ENCODE measurements around the gene PPP1R13B. TPM values are rescaled to one million over a fixed set of nuclear protein-coding genes. Genes with fewer than 3 reads are reported as not detected.
"Not testable (repeated sequence)": the region's sequence is repeated elsewhere in the genome, so short reads cannot be mapped to it uniquely, and the experiment has no call there.

Gene PPP1R13B
- total RNA-seq, 1 donor from 2014 or later = 16.2 TPM

GRCh38 chr14:103694572-103695026 is 152.8 kb downstream of the PPP1R13B start:
- peaks cover 46% of the 10 kb centered on the region for H3K36me3 Mint-ChIP-seq (ENCODE audit: low read depth)
- TF ChIP-seq CTCF (IDR thresholded peaks at IDR 0.05) = no peak
- CTCF ChIA-PET = no interaction called here
- no peak overlapping the region for H3K27ac Mint-ChIP-seq
- intact Hi-C loops (cut with micrococcal nuclease) = loop anchor here (5.0 kb wide), 1 partner anchor 67 kb away; the partner anchor contains the start of gene KLC1
- DNase-seq (no peak), ATAC-seq (ENCODE audit: low read depth) (no peak)
- H3K27me3 Mint-ChIP-seq = no peaks in the 10 kb centered on the region
- peaks cover 68% of the 10 kb centered on the region for H3K4me1 Mint-ChIP-seq
- no peak overlapping the region for H3K4me3 Mint-ChIP-seq
- H3K9me3 Mint-ChIP-seq = no peaks in the 10 kb centered on the region
- POLR2A ChIA-PET = interaction anchor here (0.7 kb wide), 1 partner anchor 7 kb away, joined by 5 read pairs; no protein-coding TSS in a partner anchor

GRCh38 chr14:103693515-103693914 is 153.9 kb downstream of the PPP1R13B start:
- ATAC-seq (ENCODE audit: low read depth) = no peak
- H3K4me1 Mint-ChIP-seq = peaks cover 70% of the 10 kb centered on the region
- DNase-seq = no peak
- H3K27me3 Mint-ChIP-seq = no peaks in the 10 kb centered on the region
- peaks cover 52% of the 10 kb centered on the region for H3K36me3 Mint-ChIP-seq (ENCODE audit: low read depth)
- intact Hi-C loops (cut with micrococcal nuclease) = loop anchor here (5.0 kb wide), 1 partner anchor 66 kb away; the partner anchor contains the start of gene KLC1
- ChIA-PET CTCF (interaction anchor here (1.2 kb wide), 1 partner anchor 14 kb away, joined by 3 read pairs; no protein-coding TSS in a partner anchor), POLR2A (interaction anchor here (0.6 kb wide), 1 partner anchor 8 kb away, joined by 3 read pairs; no protein-coding TSS in a partner anchor)
- no peak overlapping the region for H3K4me3 Mint-ChIP-seq
- H3K9me3 Mint-ChIP-seq = no peaks in the 10 kb centered on the region
- H3K27ac Mint-ChIP-seq = peak overlapping the region; percentile 50
- TF ChIP-seq CTCF (IDR thresholded peaks at IDR 0.05) = no peak

- Mint-ChIP-seq H3K27ac (peak overlapping the region; percentile 50), H3K36me3 (ENCODE audit: low read depth) (peaks cover 53% of the 10 kb centered on the region), H3K4me3 (no peak overlapping the region), H3K9me3 (no peaks in the 10 kb centered on the region), H3K4me1 (peaks cover 66% of the 10 kb centered on the region), H3K27me3 (no peaks in the 10 kb centered on the region)
- DNase-seq = no peak
- POLR2A ChIA-PET = interaction anchor here (0.6 to 0.8 kb wide), 2 partner anchors 9 to 163 kb away, joined by 3 read pairs; no protein-coding TSS in a partner anchor
- intact Hi-C loops (cut with micrococcal nuclease) = loop anchor here (5.0 kb wide), 1 partner anchor 66 kb away; the partner anchor contains the start of gene KLC1
- CTCF ChIA-PET = interaction anchor here (1.2 kb wide), 1 partner anchor 13 kb away, joined by 3 read pairs; no protein-coding TSS in a partner anchor
- no peak for TF ChIP-seq CTCF (IDR thresholded peaks at IDR 0.05)
- ATAC-seq (ENCODE audit: low read depth) = no peak
Observed at GRCh38 chr14:103692871-103693270, 154.5 kb downstream of the PPP1R13B start.

GRCh38 chr14:103692159-103692558 is 155.2 kb downstream of the PPP1R13B start:
- peaks cover 63% of the 10 kb centered on the region for H3K4me1 Mint-ChIP-seq
- H3K27ac Mint-ChIP-seq = peak overlapping the region; percentile 87
- no peaks in the 10 kb centered on the region for H3K9me3 Mint-ChIP-seq
- no peak for DNase-seq
- CTCF ChIA-PET = interaction anchor here (1.9 kb wide), 1 partner anchor 12 kb away, joined by 8 read pairs; no protein-coding TSS in a partner anchor
- ATAC-seq (ENCODE audit: low read depth) = peak; percentile 53
- POLR2A ChIA-PET = interaction anchor here (0.8 to 1.7 kb wide), 6 partner anchors 9 to 163 kb away, joined by 3 to 9 read pairs (median 5); partner anchors contain the start of genes BAG5, COA8, XRCC3 and ZFYVE21
- peak overlapping the region; percentile 28 for H3K4me3 Mint-ChIP-seq
- intact Hi-C loops (cut with micrococcal nuclease) = loop anchor here (5.0 kb wide), 1 partner anchor 65 kb away; the partner anchor contains the start of gene KLC1
- no peaks in the 10 kb centered on the region for H3K27me3 Mint-ChIP-seq
- no peak for TF ChIP-seq CTCF (IDR thresholded peaks at IDR 0.05)
- H3K36me3 Mint-ChIP-seq (ENCODE audit: low read depth) = peaks cover 52% of the 10 kb centered on the region

- Mint-ChIP-seq H3K4me1 (peaks cover 58% of the 10 kb centered on the region), H3K36me3 (ENCODE audit: low read depth) (peaks cover 55% of the 10 kb centered on the region), H3K4me3 (peak overlapping the region; percentile 64), H3K27ac (peak overlapping the region; percentile 87)
- not testable (repeated sequence) for H3K27me3 Mint-ChIP-seq, DNase-seq, H3K9me3 Mint-ChIP-seq
- ATAC-seq (ENCODE audit: low read depth) = peak; percentile 73
- POLR2A ChIA-PET = interaction anchor here (0.7 to 1.7 kb wide), 8 partner anchors 10 to 1602 kb away, joined by 3 to 9 read pairs (median 6); partner anchors contain the start of genes BAG5, COA8, XRCC3 and ZFYVE21
- CTCF ChIA-PET = interaction anchor here (1.9 kb wide), 1 partner anchor 12 kb away, joined by 8 read pairs; no protein-coding TSS in a partner anchor
- intact Hi-C loops (cut with micrococcal nuclease) = loop anchor here (5.0 kb wide), 1 partner anchor 64 kb away; the partner anchor contains the start of gene KLC1
Observed at GRCh38 chr14:103691655-103692054, 155.7 kb downstream of the PPP1R13B start.

Data from activated B cell treated with CpG ODN at 0.5 μM for 24 hours (primary cell).